ENCODE data around the gene MPIG6B.

DNA sequence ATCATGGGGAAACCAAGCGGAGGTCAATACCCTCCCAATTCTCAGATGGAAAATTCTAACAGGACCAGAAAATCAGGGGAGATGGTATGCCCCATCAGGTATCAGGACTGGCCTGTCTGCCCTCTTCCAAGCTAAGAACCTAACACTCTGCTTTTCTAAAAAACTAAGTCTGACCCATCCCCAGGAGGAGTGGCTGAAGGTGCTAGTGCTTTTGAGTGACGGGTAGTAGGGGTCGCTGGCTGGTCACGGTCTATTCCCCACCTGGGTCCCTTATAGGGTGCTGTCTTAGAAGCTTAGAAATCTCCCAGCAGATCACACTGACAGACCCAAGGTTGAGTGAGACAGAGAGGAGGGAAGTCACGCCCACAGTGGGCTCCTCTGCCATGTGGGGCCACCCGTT lies 29.6 kb upstream of the MPIG6B start:
- TF ChIP-seq, protein P1, sequence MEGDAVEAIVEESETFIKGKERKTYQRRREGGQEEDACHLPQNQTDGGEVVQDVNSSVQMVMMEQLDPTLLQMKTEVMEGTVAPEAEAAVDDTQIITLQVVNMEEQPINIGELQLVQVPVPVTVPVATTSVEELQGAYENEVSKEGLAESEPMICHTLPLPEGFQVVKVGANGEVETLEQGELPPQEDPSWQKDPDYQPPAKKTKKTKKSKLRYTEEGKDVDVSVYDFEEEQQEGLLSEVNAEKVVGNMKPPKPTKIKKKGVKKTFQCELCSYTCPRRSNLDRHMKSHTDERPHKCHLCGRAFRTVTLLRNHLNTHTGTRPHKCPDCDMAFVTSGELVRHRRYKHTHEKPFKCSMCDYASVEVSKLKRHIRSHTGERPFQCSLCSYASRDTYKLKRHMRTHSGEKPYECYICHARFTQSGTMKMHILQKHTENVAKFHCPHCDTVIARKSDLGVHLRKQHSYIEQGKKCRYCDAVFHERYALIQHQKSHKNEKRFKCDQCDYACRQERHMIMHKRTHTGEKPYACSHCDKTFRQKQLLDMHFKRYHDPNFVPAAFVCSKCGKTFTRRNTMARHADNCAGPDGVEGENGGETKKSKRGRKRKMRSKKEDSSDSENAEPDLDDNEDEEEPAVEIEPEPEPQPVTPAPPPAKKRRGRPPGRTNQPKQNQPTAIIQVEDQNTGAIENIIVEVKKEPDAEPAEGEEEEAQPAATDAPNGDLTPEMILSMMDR (optimal IDR thresholded peaks at IDR 0.05 in 1 of 3, IDR thresholded peaks at IDR 0.05 in 1 of 3, conservative IDR thresholded peaks at IDR 0.05 in 1 of 3; ENCODE audit: extremely low read depth in 1 of 3, insufficient read depth in 2 of 3, low read length in 3 of 3), result no peak
- TF ChIP-seq EZH2 (IDR thresholded peaks at IDR 0.05; ENCODE audit: low read length), result no peak

All from keratinocyte (primary cell).